ENCODE data around the gene PRKCD.

PRKCD gene

GRCh38 chr3:53217175-53217574 is 56.2 kb downstream of the PRKCD start:
- no peak for DNase-seq (ENCODE audit: low read depth in 2 of 2)

GRCh38 chr3:53218131-53218530 is 57.1 kb downstream of the PRKCD start:
- DNase-seq (ENCODE audit: low read depth in 2 of 2): no peak

- DNase-seq (ENCODE audit: low read depth in 2 of 2): peak; percentile 77 to 83
Measured at GRCh38 chr3:53219895-53220483, 59.0 kb downstream of the PRKCD start.

GRCh38 chr3:53221345-53221744 is 60.3 kb downstream of the PRKCD start:
- no peak for DNase-seq (ENCODE audit: low read depth in 2 of 2)

GRCh38 chr3:53221827-53222182 is 60.8 kb downstream of the PRKCD start:
- DNase-seq (ENCODE audit: low read depth in 2 of 2): no peak

GRCh38 chr3:53222183-53222901 is 61.3 kb downstream of the PRKCD start:
- no peak for DNase-seq (ENCODE audit: low read depth in 2 of 2)

GRCh38 chr3:53223025-53223424 is 62.0 kb downstream of the PRKCD start:
- no peak for DNase-seq (ENCODE audit: low read depth in 2 of 2)

- no peak for DNase-seq (ENCODE audit: low read depth in 2 of 2)
Measured at GRCh38 chr3:53223541-53223966, 62.5 kb downstream of the PRKCD start.

- no peak for DNase-seq (ENCODE audit: low read depth in 2 of 2)
Measured at GRCh38 chr3:53224026-53224425, 63.0 kb downstream of the PRKCD start.

- no peak for DNase-seq (ENCODE audit: low read depth in 2 of 2)
Measured at GRCh38 chr3:53224536-53224935, 63.5 kb downstream of the PRKCD start.

- DNase-seq (ENCODE audit: low read depth in 2 of 2): no peak
Measured at GRCh38 chr3:53225181-53225580, 64.2 kb downstream of the PRKCD start.

- no peak for DNase-seq (ENCODE audit: low read depth in 2 of 2)
Measured at GRCh38 chr3:53225651-53226050, 64.6 kb downstream of the PRKCD start.

GRCh38 chr3:53226142-53226840 is 65.3 kb downstream of the PRKCD start:
- DNase-seq (ENCODE audit: low read depth in 2 of 2): no peak

GRCh38 chr3:53226841-53227407 is 65.9 kb downstream of the PRKCD start:
- no peak for DNase-seq (ENCODE audit: low read depth in 2 of 2)

GRCh38 chr3:53227993-53228885 is 67.2 kb downstream of the PRKCD start:
- DNase-seq (ENCODE audit: low read depth in 2 of 2): no peak

- DNase-seq (ENCODE audit: low read depth in 2 of 2): no peak
Measured at GRCh38 chr3:53229171-53229570, 68.2 kb downstream of the PRKCD start.

- DNase-seq (ENCODE audit: low read depth in 2 of 2): no peak
Measured at GRCh38 chr3:53229606-53230005, 68.6 kb downstream of the PRKCD start.

- DNase-seq (ENCODE audit: low read depth in 2 of 2): no peak
Measured at GRCh38 chr3:53230041-53230621, 69.1 kb downstream of the PRKCD start.

- DNase-seq (ENCODE audit: low read depth in 2 of 2): no peak
Measured at GRCh38 chr3:53230789-53231188, 69.8 kb downstream of the PRKCD start.

GRCh38 chr3:53231532-53232511 is 70.8 kb downstream of the PRKCD start:
- no peak for DNase-seq (ENCODE audit: low read depth in 2 of 2)
